NB4 (cell line): ENCODE measurements around the gene HMGCL.

Source experiments
- CTCF ChIP-seq: IDR thresholded peaks from one replicate; pipeline ENCODE4 v1.5.1; 2012; ENCODE audit warnings: low read depth, low read length
- MAX ChIP-seq: IDR thresholded peaks from 2 replicates; pipeline ENCODE4 v1.6.1; 2011; ENCODE audit warnings: low read depth, low read length

GRCh38 chr1:23791516-23792047 lies 33.6 kb downstream of the HMGCL start:
- TF ChIP-seq CTCF = no peak
- TF ChIP-seq MAX = no peak
